Bronchial epithelial cell (primary cell): ENCODE measurements around the gene KRT72. TPM values are rescaled to one million over a fixed set of nuclear protein-coding genes. Genes with fewer than 3 reads are reported as not detected.

Source experiments
- DNase-seq: peaks from one replicate; pipeline ENCODE4 v3.0.0-alpha.2; 2010; ENCODE audit warnings: low read depth
- FAIRE-seq: peaks from 2 replicates; lab custom pipeline; 2011; peaks lifted over from hg19 to GRCh38; lab: Jason Lieb, UNC
- H3K27me3 ChIP-seq: 2 replicates; pipeline ENCODE4 v1.5.1; 2011; ENCODE audit warnings: low read length; ENCODE audit not compliant: control insufficient read depth, insufficient read depth
- H3K36me3 ChIP-seq: 2 replicates; pipeline ENCODE4 v1.5.1; 2011; ENCODE audit warnings: low read length; ENCODE audit not compliant: control insufficient read depth, insufficient read depth
- H3K4me3 ChIP-seq: 2 replicates; pipeline ENCODE4 v1.5.1; 2011; ENCODE audit warnings: mild to moderate bottlenecking, low read depth, low read length, control low read depth
- total RNA-seq: library from RNA; depleted of rRNA; stranded (reverse); fragments of >200 nt; gene quantifications from 2 replicates; pipeline ENCODE4 v1.2.1, GENCODE V29; 2014
- TF ChIP-seq, protein P1 (sequence below): IDR thresholded peaks from 2 replicates; pipeline ENCODE4 v1.5.1; 2011; ENCODE audit warnings: mild to moderate bottlenecking, moderate library complexity, low read length, control low read depth, inconsistent platforms; ENCODE audit not compliant: insufficient read depth, severe bottlenecking

Gene KRT72
- total RNA-seq, 1 donor from 2014 or later, result not detected

DNA sequence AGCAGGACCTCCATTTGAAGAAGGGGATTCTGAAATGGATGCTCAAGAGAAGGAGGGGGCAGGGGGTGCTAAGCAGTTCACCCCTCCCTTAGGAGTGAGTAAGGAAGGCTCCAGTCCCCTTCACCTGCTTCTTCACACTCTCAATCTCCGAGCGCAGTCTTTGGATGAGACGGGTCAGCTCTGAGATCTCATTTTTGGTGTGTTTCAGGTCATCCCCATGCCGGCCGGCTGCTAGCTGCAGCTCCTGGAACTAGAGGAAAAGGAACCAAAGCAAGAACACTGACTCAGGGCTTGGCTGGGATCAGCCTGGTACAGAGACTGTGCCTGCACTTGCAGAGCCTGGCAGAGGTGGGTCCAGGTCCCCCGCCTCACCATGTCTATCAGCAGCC is 9.8 kb upstream of the KRT72 start:
- no peak for FAIRE-seq
- Histone ChIP-seq H3K4me3 (no peak overlapping the region), H3K27me3 (peaks cover 5% of the 10 kb centered on the region), H3K36me3 (no peaks in the 10 kb centered on the region)
- no peak for DNase-seq
- TF ChIP-seq, protein P1, sequence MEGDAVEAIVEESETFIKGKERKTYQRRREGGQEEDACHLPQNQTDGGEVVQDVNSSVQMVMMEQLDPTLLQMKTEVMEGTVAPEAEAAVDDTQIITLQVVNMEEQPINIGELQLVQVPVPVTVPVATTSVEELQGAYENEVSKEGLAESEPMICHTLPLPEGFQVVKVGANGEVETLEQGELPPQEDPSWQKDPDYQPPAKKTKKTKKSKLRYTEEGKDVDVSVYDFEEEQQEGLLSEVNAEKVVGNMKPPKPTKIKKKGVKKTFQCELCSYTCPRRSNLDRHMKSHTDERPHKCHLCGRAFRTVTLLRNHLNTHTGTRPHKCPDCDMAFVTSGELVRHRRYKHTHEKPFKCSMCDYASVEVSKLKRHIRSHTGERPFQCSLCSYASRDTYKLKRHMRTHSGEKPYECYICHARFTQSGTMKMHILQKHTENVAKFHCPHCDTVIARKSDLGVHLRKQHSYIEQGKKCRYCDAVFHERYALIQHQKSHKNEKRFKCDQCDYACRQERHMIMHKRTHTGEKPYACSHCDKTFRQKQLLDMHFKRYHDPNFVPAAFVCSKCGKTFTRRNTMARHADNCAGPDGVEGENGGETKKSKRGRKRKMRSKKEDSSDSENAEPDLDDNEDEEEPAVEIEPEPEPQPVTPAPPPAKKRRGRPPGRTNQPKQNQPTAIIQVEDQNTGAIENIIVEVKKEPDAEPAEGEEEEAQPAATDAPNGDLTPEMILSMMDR, result no peak

DNA sequence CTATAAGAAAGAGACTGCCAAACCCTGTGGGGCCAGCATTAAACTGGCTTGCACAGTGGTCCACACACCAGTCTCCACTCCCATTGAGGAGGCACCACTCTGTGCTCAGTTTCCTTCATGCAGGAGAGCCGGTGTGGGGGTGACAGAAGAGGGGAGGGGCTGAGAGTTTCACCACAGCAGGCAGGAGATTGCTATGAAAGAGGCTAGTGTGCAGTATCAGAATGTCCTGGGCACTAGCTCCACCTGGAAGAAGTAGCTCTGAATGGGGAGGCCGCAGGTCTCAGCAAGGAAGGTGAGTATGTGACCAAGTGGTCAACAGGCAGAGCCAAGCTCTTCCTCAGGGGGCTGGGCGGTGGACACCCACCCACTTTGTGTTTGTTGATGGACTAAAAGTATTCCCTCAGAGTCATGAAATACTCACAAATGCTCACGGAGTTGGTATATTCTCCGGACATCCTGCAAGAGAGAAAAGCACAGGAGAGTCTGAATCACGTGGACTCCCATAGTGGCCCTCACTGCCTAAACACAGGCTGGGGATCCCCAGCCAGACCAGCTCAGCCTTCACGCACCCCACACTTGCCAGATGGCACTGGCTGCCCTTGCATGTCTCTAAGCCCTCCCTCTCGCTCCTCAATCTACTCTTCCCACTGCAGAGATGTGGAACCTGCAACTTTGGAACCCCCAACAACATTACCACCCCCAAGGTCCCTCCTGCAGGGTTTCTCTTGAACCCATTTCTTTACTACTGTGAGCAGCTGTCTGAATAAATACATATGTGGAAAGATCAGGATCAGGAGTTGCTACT is 7.8 kb upstream of the KRT72 start:
- H3K36me3 ChIP-seq, result no peaks in the 10 kb centered on the region
- no peak for DNase-seq
- H3K4me3 ChIP-seq, result no peak overlapping the region
- peaks cover 5% of the 10 kb centered on the region for H3K27me3 ChIP-seq
- FAIRE-seq, result no peak
- TF ChIP-seq, protein P1, result no peak

DNA sequence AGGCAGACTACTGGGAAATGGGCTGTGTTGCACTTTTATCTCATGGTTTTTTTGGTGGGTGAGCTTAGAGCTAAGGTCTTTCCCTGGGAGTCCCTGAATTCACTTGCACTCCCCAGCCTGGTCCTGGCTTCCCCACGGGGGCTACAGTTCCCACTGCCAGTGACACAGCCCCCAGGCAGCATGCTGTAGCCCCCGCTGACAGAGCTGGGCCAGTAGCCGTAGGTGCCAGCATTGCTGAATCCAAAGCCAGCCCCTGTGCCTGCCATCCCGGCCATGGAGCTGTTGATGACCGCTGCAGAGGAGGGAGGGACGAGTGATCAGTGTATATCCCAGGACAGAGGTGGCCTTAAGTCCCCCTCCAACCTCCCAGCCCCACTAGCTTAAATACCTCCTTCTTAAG is 6.9 kb upstream of the KRT72 start:
- Histone ChIP-seq H3K36me3 (no peaks in the 10 kb centered on the region), H3K27me3 (peaks cover 5% of the 10 kb centered on the region), H3K4me3 (no peak overlapping the region)
- DNase-seq (no peak), FAIRE-seq (no peak)
- TF ChIP-seq, protein P1, result no peak

DNA sequence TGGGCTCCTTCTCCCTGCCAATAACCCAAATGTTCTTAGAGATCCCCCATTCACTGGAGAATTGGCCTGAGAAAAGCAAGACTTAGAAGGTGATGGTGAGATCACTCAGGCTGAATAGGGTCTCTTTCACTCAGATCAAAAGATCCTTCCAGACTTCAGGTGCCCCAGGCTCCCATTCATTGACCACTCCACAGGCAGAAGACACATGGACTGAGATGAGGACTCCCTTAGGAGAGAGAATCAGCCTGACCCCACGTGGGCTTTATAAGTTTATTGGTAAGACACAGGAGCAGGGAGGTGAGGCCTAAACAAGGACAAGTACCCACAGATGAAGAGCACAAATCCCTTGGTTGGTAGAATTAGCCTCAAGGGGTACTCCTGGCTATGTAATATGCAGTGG is 6.1 kb upstream of the KRT72 start:
- H3K4me3 ChIP-seq, result no peak overlapping the region
- FAIRE-seq (no peak), DNase-seq (no peak)
- H3K36me3 ChIP-seq, result no peaks in the 10 kb centered on the region
- TF ChIP-seq, protein P1, result no peak
- peaks cover 5% of the 10 kb centered on the region for H3K27me3 ChIP-seq

DNA sequence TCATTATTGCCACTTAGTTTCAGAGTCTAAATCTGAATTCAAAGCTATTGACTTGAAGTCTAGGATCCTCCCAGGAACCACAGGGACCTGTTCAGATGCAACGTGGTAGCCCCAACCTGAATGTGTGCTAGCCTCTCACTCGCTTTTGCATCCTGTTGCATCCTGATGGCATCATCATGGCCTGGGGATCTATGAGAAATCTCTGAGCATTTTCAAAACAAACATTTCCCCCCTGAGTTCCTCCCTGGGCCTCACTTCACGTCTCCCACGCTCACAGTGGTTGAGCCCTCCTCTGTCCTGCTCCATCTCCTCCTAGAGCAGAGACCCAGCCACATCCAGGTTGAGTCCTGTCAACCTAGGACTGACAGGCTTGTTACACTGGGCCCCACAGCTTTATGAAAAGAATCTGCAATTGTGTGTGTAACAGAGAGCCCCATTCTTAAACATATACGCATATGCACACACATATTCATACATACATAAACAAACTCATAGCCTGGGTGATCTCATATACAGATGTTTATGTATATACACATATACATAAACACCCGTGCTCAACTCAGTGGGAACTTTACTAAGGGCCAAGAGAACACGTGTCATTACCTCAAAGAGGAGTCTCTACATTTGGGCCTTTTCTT is 5.4 kb upstream of the KRT72 start:
- no peak for FAIRE-seq
- TF ChIP-seq, protein P1, result no peak
- no peak for DNase-seq
- no peaks in the 10 kb centered on the region for H3K36me3 ChIP-seq
- H3K4me3 ChIP-seq, result no peak overlapping the region
- peaks cover 6% of the 10 kb centered on the region for H3K27me3 ChIP-seq
